Measurements from ENCODE around the gene SPTBN1. TPM values are rescaled to one million over a fixed set of nuclear protein-coding genes. Genes with fewer than 3 reads are reported as not detected.

SPTBN1 gene
- total and polyA plus RNA-seq, 2 of the 4 experiments (the other 2 are of a cell fraction) = 49.1 to 241 TPM

DNA sequence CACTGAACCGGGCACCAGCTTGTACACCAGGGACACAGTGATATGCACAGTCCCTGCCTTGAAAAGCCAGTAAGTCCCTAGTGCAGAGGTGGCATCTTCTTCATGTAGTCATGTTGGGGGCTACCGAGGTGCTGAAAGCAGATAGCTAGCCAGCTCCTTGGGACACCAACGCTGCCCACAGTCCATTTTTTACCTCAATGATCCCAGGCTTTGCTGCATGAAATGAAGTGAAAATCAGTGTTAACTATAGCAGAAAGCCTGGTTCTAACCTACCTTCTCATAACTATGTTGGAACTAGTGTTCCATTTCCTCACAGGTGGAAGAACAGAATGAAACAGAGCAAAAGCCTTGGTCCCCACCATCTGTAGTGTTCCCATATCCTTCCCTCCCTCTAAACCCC, 200.7 kb downstream of the SPTBN1 start:
- no peak overlapping the region for H3K4me2 ChIP-seq (ENCODE audit: low read depth, low read length)
- H3K9me3 ChIP-seq (ENCODE audit: control insufficient read depth, insufficient read depth, low read length) = no peaks in the 10 kb centered on the region
- BruUV-seq (replicated peaks) = no TSS peak
- H2BK20ac ChIP-seq (ENCODE audit: low read depth, low read length) = no peak overlapping the region
- H3K4me3 ChIP-seq (ENCODE audit: insufficient read depth, low read depth, low read length) = no peak overlapping the region
- H4K5ac ChIP-seq (ENCODE audit: low read depth, low read length) = no peak overlapping the region
- H3K27me3 ChIP-seq (ENCODE audit: control insufficient read depth, insufficient read depth, low read length) = no peaks in the 10 kb centered on the region
- H2AK5ac ChIP-seq (ENCODE audit: low read depth, low read length) = no peak overlapping the region
- H2AFZ ChIP-seq (replicated peaks; ENCODE audit: low read length, poor library complexity) = no peak overlapping the region
- TF ChIP-seq, protein P1, sequence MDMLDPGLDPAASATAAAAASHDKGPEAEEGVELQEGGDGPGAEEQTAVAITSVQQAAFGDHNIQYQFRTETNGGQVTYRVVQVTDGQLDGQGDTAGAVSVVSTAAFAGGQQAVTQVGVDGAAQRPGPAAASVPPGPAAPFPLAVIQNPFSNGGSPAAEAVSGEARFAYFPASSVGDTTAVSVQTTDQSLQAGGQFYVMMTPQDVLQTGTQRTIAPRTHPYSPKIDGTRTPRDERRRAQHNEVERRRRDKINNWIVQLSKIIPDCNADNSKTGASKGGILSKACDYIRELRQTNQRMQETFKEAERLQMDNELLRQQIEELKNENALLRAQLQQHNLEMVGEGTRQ (IDR thresholded peaks at IDR 0.05; ENCODE audit: low read depth, low read length) = no peak
- no peak for TF ChIP-seq MXI1 (IDR thresholded peaks at IDR 0.05; ENCODE audit: borderline replicate concordance, low read depth, low read length)
- no peak for TF ChIP-seq MAFK (IDR thresholded peaks at IDR 0.05; ENCODE audit: low read depth, low read length)
- TF ChIP-seq, protein P2, sequence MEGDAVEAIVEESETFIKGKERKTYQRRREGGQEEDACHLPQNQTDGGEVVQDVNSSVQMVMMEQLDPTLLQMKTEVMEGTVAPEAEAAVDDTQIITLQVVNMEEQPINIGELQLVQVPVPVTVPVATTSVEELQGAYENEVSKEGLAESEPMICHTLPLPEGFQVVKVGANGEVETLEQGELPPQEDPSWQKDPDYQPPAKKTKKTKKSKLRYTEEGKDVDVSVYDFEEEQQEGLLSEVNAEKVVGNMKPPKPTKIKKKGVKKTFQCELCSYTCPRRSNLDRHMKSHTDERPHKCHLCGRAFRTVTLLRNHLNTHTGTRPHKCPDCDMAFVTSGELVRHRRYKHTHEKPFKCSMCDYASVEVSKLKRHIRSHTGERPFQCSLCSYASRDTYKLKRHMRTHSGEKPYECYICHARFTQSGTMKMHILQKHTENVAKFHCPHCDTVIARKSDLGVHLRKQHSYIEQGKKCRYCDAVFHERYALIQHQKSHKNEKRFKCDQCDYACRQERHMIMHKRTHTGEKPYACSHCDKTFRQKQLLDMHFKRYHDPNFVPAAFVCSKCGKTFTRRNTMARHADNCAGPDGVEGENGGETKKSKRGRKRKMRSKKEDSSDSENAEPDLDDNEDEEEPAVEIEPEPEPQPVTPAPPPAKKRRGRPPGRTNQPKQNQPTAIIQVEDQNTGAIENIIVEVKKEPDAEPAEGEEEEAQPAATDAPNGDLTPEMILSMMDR (conservative IDR thresholded peaks at IDR 0.05; ENCODE audit: low read depth, low read length) = no peak
- TF ChIP-seq FOS (IDR thresholded peaks at IDR 0.05; ENCODE audit: low read depth, low read length) = no peak
- CTCF ChIA-PET = interaction anchor here (1.6 to 3.0 kb wide), 2 partner anchors 8 to 48 kb away, joined by 3 to 11 read pairs; no protein-coding TSS in a partner anchor
- H3K56ac ChIP-seq (ENCODE audit: extremely low read depth, insufficient read depth, low read length) = no peak overlapping the region
- H3K14ac ChIP-seq (replicated peaks; ENCODE audit: low read depth, low read length) = no peak overlapping the region
- H3K23ac ChIP-seq (ENCODE audit: low read depth, low read length) = no peak overlapping the region
- H2BK5ac ChIP-seq (ENCODE audit: low read depth, low read length, poor library complexity, severe bottlenecking) = no peak overlapping the region
- no CpG with 5 or more reads among the region's 3 CpGs for WGBS, 2 experiments (ENCODE audit: extremely low coverage in 2 of 2, insufficient read length in 1 of 2)
- peaks cover 0 to 29% of the 10 kb centered on the region in 2 experiments; a peak in 2 of 4 replicates for H3K79me1 ChIP-seq (ENCODE audit: low read depth in 1 of 2, low read length in 2 of 2)
- no peak overlapping the region for H4K91ac ChIP-seq (ENCODE audit: insufficient read depth, low read depth, low read length)
- no peak overlapping the region for H4K8ac ChIP-seq (ENCODE audit: low read depth in 2 of 2, low read length in 2 of 2)
- no peak for DNase-seq
- peaks cover 48% of the 10 kb centered on the region for H3K36me3 ChIP-seq (ENCODE audit: control insufficient read depth, insufficient read depth, low read length)
- POLR2A ChIA-PET (ENCODE audit: unreplicated experiment) = no interaction called here
- H2BK120ac ChIP-seq (ENCODE audit: low read depth, low read length) = no peak overlapping the region
- H3K4ac ChIP-seq (ENCODE audit: low read depth, low read length) = no peak overlapping the region
- no peak overlapping the region for H3K18ac ChIP-seq (ENCODE audit: low read depth, low read length)
- dilution Hi-C loops (cut with HindIII; ENCODE audit: low sequenced_read_pairs, unreplicated experiment) = no loop called here
- H3K9me1 ChIP-seq (ENCODE audit: insufficient read depth, low read length) = no peaks in the 10 kb centered on the region; the same call in 1 of the 2 replicates
- ATAC-seq (ENCODE audit: low read depth) = no peak
- H3K4me1 ChIP-seq (ENCODE audit: control insufficient read depth, insufficient read depth, low read length) = peaks cover 6% of the 10 kb centered on the region; the same call in 1 of the 2 replicates
- no peak overlapping the region for H3K27ac ChIP-seq (ENCODE audit: insufficient read depth, low read length)
- H2BK15ac ChIP-seq (ENCODE audit: low read depth, low read length) = no peak overlapping the region
- H2AK9ac ChIP-seq (replicated peaks; ENCODE audit: low read depth, low read length, poor library complexity) = no peak overlapping the region
- H3K9ac ChIP-seq (ENCODE audit: low read depth, low read length) = no peak overlapping the region
- in situ Hi-C loops (cut with MboI; ENCODE audit: low sequenced_read_pairs) = no loop called here
- peaks cover 17% of the 10 kb centered on the region; the same call in 1 of the 2 replicates for H4K20me1 ChIP-seq (ENCODE audit: insufficient read depth, low read length)
- intact Hi-C loops (cut with micrococcal nuclease) = no loop called here

All from IMR-90 (cell line).